CD8-positive, alpha-beta memory T cell (primary cell): ENCODE data around the gene TNFRSF1B. TPM values are rescaled to one million over a fixed set of nuclear protein-coding genes. Genes with fewer than 3 reads are reported as not detected.

Source experiments
- CTCF ChIA-PET: fragments of 350-600 bp; sonication (Branson Sonifier 250); formaldehyde crosslinking; loops from one replicate; lab custom pipeline; 2021; ENCODE audit warnings: antibody characterized with exemption; lab: Charles Lee
- POLR2A ChIA-PET: fragments of 350-600 bp; sonication (Branson Sonifier 250); formaldehyde crosslinking; loops from one replicate; lab custom pipeline; 2021; ENCODE audit warnings: antibody characterized with exemption; lab: Charles Lee
- DNase-seq, 5 donors: peaks; one replicate each; pipeline versions ENCODE4 v3.0.0 to v3.0.0-alpha.2; 2020 to 2022; ENCODE audit warnings: mixed read lengths in 1 of 5
- H3K27ac ChIP-seq: one replicate; pipeline ENCODE4 v1.7.0; 2013; ENCODE audit warnings: low read depth, mild to moderate bottlenecking, low read length, moderate library complexity
- H3K27me3 ChIP-seq: 2 replicates; pipeline ENCODE4 v1.7.0; 2013; ENCODE audit warnings: low read length, mild to moderate bottlenecking; ENCODE audit not compliant: insufficient read depth, poor library complexity, severe bottlenecking
- H3K36me3 ChIP-seq: 2 replicates; pipeline ENCODE4 v1.7.0; 2013; ENCODE audit warnings: mild to moderate bottlenecking, low read length, moderate library complexity; ENCODE audit not compliant: insufficient read depth
- H3K4me1 ChIP-seq: 2 replicates; pipeline ENCODE4 v1.7.0; 2013; ENCODE audit warnings: mild to moderate bottlenecking, low read length, moderate library complexity; ENCODE audit not compliant: insufficient read depth
- H3K4me3 ChIP-seq: 2 replicates; pipeline ENCODE4 v1.7.0; 2013; ENCODE audit warnings: mild to moderate bottlenecking, low read length
- H3K9me3 ChIP-seq: 2 replicates; pipeline ENCODE4 v1.7.0; 2013; ENCODE audit warnings: mild to moderate bottlenecking, low read length
- H3K27ac Mint-ChIP-seq, 8 donors: one replicate each; pipeline ENCODE4 v1.8.0; 2020 to 2021; ENCODE audit warnings: mixed read lengths in 8 of 8, mild to moderate bottlenecking in 6 of 8, inconsistent platforms in 3 of 8, moderate library complexity in 3 of 8
- H3K27me3 Mint-ChIP-seq, 2 donors: one replicate each; pipeline ENCODE4 v1.8.0; 2020 to 2021; ENCODE audit warnings: mixed read lengths in 2 of 2, mild to moderate bottlenecking in 1 of 2, moderate library complexity in 1 of 2
- H3K36me3 Mint-ChIP-seq, 3 donors: one replicate each; pipeline ENCODE4 v1.8.0; 2020 to 2021; ENCODE audit warnings: mixed read lengths in 3 of 3, inconsistent platforms in 1 of 3, mild to moderate bottlenecking in 1 of 3
- H3K4me1 Mint-ChIP-seq, 3 donors: one replicate each; pipeline ENCODE4 v1.8.0; 2020 to 2021; ENCODE audit warnings: mixed read lengths in 3 of 3, inconsistent platforms in 1 of 3, mild to moderate bottlenecking in 1 of 3
- H3K4me3 Mint-ChIP-seq, 7 donors: one replicate each; pipeline ENCODE4 v1.8.0; 2020 to 2021; ENCODE audit warnings: mixed read lengths in 7 of 7, mild to moderate bottlenecking in 6 of 7, moderate library complexity in 4 of 7, inconsistent platforms in 2 of 7
- H3K9me3 Mint-ChIP-seq, 5 donors: one replicate each; pipeline ENCODE4 v1.8.0; 2020 to 2022; ENCODE audit warnings: mixed read lengths in 5 of 5, mild to moderate bottlenecking in 3 of 5, moderate library complexity in 2 of 5, inconsistent platforms in 1 of 5
- polyA plus RNA-seq: library from polyadenylated mRNA; unstranded; fragments of 300-500 nt; fragmentation: Illumina TruSeq; gene quantifications from one replicate; pipeline ENCODE4 v1.2.3, GENCODE V29; 2021
- total RNA-seq, 2 experiments: library from RNA; stranded (reverse); gene quantifications; one replicate each; pipeline ENCODE4 v1.2.3, GENCODE V29; 2021

Gene TNFRSF1B
- total and polyA plus RNA-seq, 3 experiments from 2014 or later, result 164 to 174 (median 169) TPM

GRCh38 chr1:12142891-12143630 lies 23.7 kb upstream of the TNFRSF1B start:
- ChIA-PET CTCF (interaction anchor here (3.6 kb wide), 1 partner anchor 18 kb away, joined by 13 read pairs; no protein-coding TSS in a partner anchor), POLR2A (no interaction called here)
- H3K27me3 ChIP-seq, result no peaks in the 10 kb centered on the region
- peaks cover 40% of the 10 kb centered on the region for H3K4me1 ChIP-seq
- H3K27ac Mint-ChIP-seq, result peak overlapping the region in 6 of 8 donors; percentile 58 to 91 (median 74)
- no peaks in the 10 kb centered on the region for H3K27me3 Mint-ChIP-seq
- H3K9me3 Mint-ChIP-seq, result no peaks in the 10 kb centered on the region
- DNase-seq, result no peak
- H3K36me3 Mint-ChIP-seq, result no peaks in the 10 kb centered on the region
- no peak overlapping the region for H3K27ac ChIP-seq
- H3K9me3 ChIP-seq, result no peaks in the 10 kb centered on the region
- H3K36me3 ChIP-seq, result no peaks in the 10 kb centered on the region
- no peak overlapping the region for H3K4me3 ChIP-seq
- H3K4me3 Mint-ChIP-seq, result peak overlapping the region in 3 of 7 donors; percentile 2 to 56 (median 44)
- H3K4me1 Mint-ChIP-seq, result peaks cover 28 to 43% (median 34%) of the 10 kb centered on the region in 3 donors

DNA sequence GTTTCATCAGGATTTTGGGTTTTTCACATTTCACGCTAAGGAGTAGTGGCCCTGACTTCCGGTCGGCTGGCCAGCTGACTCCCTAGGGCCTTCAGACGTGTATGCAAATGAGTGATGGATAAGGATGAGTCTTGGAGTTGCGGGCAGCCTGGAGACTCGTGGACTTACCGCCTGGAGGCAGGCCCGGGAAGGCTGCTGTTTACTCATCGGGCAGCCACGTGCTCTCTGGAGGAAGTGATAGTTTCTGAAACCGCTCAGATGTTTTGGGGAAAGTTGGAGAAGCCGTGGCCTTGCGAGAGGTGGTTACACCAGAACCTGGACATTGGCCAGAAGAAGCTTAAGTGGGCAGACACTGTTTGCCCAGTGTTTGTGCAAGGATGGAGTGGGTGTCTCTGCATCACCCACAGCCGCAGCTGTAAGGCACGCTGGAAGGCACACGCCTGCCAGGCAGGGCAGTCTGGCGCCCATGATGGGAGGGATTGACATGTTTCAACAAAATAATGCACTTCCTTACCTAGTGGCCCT lies 23.1 kb upstream of the TNFRSF1B start:
- H3K36me3 Mint-ChIP-seq, result no peaks in the 10 kb centered on the region
- Histone ChIP-seq H3K36me3 (no peaks in the 10 kb centered on the region), H3K4me1 (peaks cover 46% of the 10 kb centered on the region), H3K9me3 (no peaks in the 10 kb centered on the region), H3K27ac (no peak overlapping the region), H3K27me3 (no peaks in the 10 kb centered on the region), H3K4me3 (no peak overlapping the region)
- H3K27ac Mint-ChIP-seq, result peak overlapping the region in 7 of 8 donors; percentile 7 to 91 (median 64)
- H3K4me3 Mint-ChIP-seq, result peak overlapping the region in 5 of 7 donors; percentile 2 to 59 (median 45)
- DNase-seq, result no peak
- no peaks in the 10 kb centered on the region for H3K9me3 Mint-ChIP-seq
- peaks cover 32 to 50% (median 36%) of the 10 kb centered on the region in 3 donors for H3K4me1 Mint-ChIP-seq
- no peaks in the 10 kb centered on the region for H3K27me3 Mint-ChIP-seq
- CTCF ChIA-PET, result interaction anchor here (1.2 to 3.6 kb wide), 2 partner anchors 18 to 19 kb away, joined by 3 to 13 read pairs; no protein-coding TSS in a partner anchor
- POLR2A ChIA-PET, result no interaction called here

- DNase-seq, result no peak
- Histone ChIP-seq H3K27me3 (no peaks in the 10 kb centered on the region), H3K27ac (no peak overlapping the region), H3K36me3 (no peaks in the 10 kb centered on the region), H3K4me1 (peaks cover 52% of the 10 kb centered on the region), H3K4me3 (no peak overlapping the region), H3K9me3 (no peaks in the 10 kb centered on the region)
- peaks cover 38 to 55% (median 41%) of the 10 kb centered on the region in 3 donors for H3K4me1 Mint-ChIP-seq
- H3K9me3 Mint-ChIP-seq, result no peaks in the 10 kb centered on the region
- H3K27me3 Mint-ChIP-seq, result no peaks in the 10 kb centered on the region
- ChIA-PET POLR2A (interaction anchor here (0.6 kb wide), 1 partner anchor 14 kb away, joined by 5 read pairs; no protein-coding TSS in a partner anchor), CTCF (interaction anchor here (1.2 to 3.6 kb wide), 2 partner anchors 17 to 19 kb away, joined by 3 to 13 read pairs; no protein-coding TSS in a partner anchor)
- H3K4me3 Mint-ChIP-seq, result peak overlapping the region in 1 of 7 donors; percentile 44
- peak overlapping the region in 7 of 8 donors; percentile 47 to 91 (median 64) for H3K27ac Mint-ChIP-seq
- no peaks in the 10 kb centered on the region for H3K36me3 Mint-ChIP-seq
Observed at GRCh38 chr1:12144236-12144635, 22.6 kb upstream of the TNFRSF1B start.

DNA sequence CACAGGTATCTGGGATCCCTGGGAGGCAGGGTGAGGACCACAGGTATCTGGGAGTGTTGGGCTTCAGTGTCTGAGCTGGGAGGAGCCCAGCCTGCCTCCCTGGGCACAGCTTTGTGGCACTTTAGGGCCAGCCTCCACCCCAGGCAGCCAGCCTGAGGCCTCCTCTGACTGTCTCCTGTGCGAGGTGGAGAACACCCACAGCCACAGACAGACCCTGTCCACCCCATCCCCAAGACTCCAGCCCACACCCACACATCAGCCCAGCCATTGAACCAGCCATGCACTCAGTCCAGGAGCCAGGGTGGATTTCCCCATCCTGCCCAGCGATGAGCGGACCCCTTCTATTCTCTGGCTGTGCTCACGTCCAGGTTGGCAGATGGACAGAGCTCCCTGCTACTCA lies 21.8 kb upstream of the TNFRSF1B start:
- Histone ChIP-seq H3K9me3 (no peaks in the 10 kb centered on the region), H3K27me3 (no peaks in the 10 kb centered on the region), H3K4me3 (no peak overlapping the region), H3K4me1 (peaks cover 59% of the 10 kb centered on the region), H3K27ac (no peak overlapping the region), H3K36me3 (no peaks in the 10 kb centered on the region)
- H3K9me3 Mint-ChIP-seq, result no peaks in the 10 kb centered on the region
- CTCF ChIA-PET, result interaction anchor here (0.7 to 3.6 kb wide), 3 partner anchors 17 to 65 kb away, joined by 3 to 13 read pairs (median 3); no protein-coding TSS in a partner anchor
- peak overlapping the region in 3 of 8 donors; percentile 11 to 46 (median 32) for H3K27ac Mint-ChIP-seq
- no peak overlapping the region for H3K4me3 Mint-ChIP-seq
- no peaks in the 10 kb centered on the region for H3K36me3 Mint-ChIP-seq
- POLR2A ChIA-PET, result interaction anchor here (0.6 kb wide), 1 partner anchor 13 kb away, joined by 5 read pairs; no protein-coding TSS in a partner anchor
- peaks cover 45 to 62% (median 48%) of the 10 kb centered on the region in 3 donors for H3K4me1 Mint-ChIP-seq
- no peak for DNase-seq
- H3K27me3 Mint-ChIP-seq, result no peaks in the 10 kb centered on the region

DNA sequence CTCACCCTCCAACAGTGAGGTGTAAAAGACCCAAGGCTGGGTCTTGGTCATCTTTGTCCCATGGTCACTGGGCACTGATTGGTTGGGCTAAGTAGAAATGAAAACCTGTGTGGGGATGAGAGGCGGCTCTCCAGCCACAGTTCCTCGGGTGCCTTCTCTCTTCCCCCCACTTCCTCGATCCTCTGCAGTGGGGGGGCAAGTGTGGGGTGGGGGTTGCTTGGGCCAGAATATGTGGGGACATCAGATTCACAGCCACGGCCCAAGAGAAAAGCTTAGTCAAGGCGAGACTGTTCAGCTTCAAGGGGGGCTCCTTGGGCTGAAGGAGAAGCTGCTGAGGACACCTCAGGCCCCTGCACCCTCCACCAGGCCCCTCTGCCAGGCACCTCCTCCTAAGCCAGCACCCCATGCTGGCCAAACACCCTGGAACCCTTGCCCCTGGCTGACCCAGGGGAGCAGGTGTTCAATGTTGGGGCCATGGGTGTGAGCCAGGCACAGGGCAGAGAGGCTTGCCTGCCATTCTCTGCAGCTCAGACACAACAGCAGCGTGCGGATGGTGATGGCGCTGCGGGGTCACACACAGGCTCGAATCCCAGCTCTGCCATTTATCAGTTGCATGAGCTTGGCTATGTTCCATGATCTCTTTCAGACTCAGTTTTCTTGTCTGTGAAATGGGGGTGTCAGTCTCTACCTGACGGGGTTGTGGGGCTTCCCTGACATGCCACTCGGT lies 21.0 kb upstream of the TNFRSF1B start:
- Histone ChIP-seq H3K27ac (no peak overlapping the region), H3K4me3 (no peak overlapping the region), H3K9me3 (no peaks in the 10 kb centered on the region), H3K36me3 (no peaks in the 10 kb centered on the region), H3K27me3 (no peaks in the 10 kb centered on the region), H3K4me1 (peaks cover 67% of the 10 kb centered on the region)
- no peaks in the 10 kb centered on the region for H3K36me3 Mint-ChIP-seq
- no peak for DNase-seq
- no peak overlapping the region for H3K4me3 Mint-ChIP-seq
- no peaks in the 10 kb centered on the region for H3K9me3 Mint-ChIP-seq
- no peaks in the 10 kb centered on the region for H3K27me3 Mint-ChIP-seq
- ChIA-PET POLR2A (no interaction called here), CTCF (interaction anchor here (0.7 to 3.6 kb wide), 3 partner anchors 21 to 64 kb away, joined by 3 to 13 read pairs (median 3); no protein-coding TSS in a partner anchor)
- peaks cover 53 to 71% (median 57%) of the 10 kb centered on the region in 3 donors for H3K4me1 Mint-ChIP-seq
- peak overlapping the region in 6 of 8 donors; percentile 10 to 89 (median 78) for H3K27ac Mint-ChIP-seq

- Mint-ChIP-seq H3K27ac (peak overlapping the region; percentile 52 to 94 (median 82)), H3K4me3 (peak overlapping the region in 1 of 7 donors; percentile 35), H3K27me3 (no peaks in the 10 kb centered on the region), H3K9me3 (no peaks in the 10 kb centered on the region), H3K36me3 (no peaks in the 10 kb centered on the region), H3K4me1 (peaks cover 60 to 78% (median 64%) of the 10 kb centered on the region in 3 donors)
- CTCF ChIA-PET, result interaction anchor here (0.7 to 5.5 kb wide), 2 partner anchors 21 to 22 kb away, joined by 3 to 41 read pairs; no protein-coding TSS in a partner anchor
- peaks cover 75% of the 10 kb centered on the region for H3K4me1 ChIP-seq
- no peak overlapping the region for H3K4me3 ChIP-seq
- no peaks in the 10 kb centered on the region for H3K27me3 ChIP-seq
- POLR2A ChIA-PET, result no interaction called here
- H3K9me3 ChIP-seq, result no peaks in the 10 kb centered on the region
- no peaks in the 10 kb centered on the region for H3K36me3 ChIP-seq
- DNase-seq, result no peak
- no peak overlapping the region for H3K27ac ChIP-seq
Observed at GRCh38 chr1:12146343-12147112, 20.3 kb upstream of the TNFRSF1B start.

- Histone ChIP-seq H3K4me1 (peaks cover 82% of the 10 kb centered on the region), H3K4me3 (no peak overlapping the region), H3K27ac (no peak overlapping the region), H3K9me3 (no peaks in the 10 kb centered on the region), H3K27me3 (no peaks in the 10 kb centered on the region), H3K36me3 (no peaks in the 10 kb centered on the region)
- no peaks in the 10 kb centered on the region for H3K27me3 Mint-ChIP-seq
- ChIA-PET CTCF (interaction anchor here (0.9 to 5.5 kb wide), 3 partner anchors 12 to 22 kb away, joined by 3 to 41 read pairs (median 7); no protein-coding TSS in a partner anchor), POLR2A (interaction anchor here (0.9 to 3.0 kb wide), 2 partner anchors 13 to 23 kb away, joined by 3 to 15 read pairs; no protein-coding TSS in a partner anchor)
- DNase-seq, result no peak
- no peaks in the 10 kb centered on the region for H3K9me3 Mint-ChIP-seq
- peaks cover 68 to 85% (median 71%) of the 10 kb centered on the region in 3 donors for H3K4me1 Mint-ChIP-seq
- H3K36me3 Mint-ChIP-seq, result no peaks in the 10 kb centered on the region
- peak overlapping the region; percentile 52 to 99 (median 82) for H3K27ac Mint-ChIP-seq
- H3K4me3 Mint-ChIP-seq, result peak overlapping the region in 3 of 7 donors; percentile 18 to 35 (median 34)
Observed at GRCh38 chr1:12147201-12147701, 19.5 kb upstream of the TNFRSF1B start.
